ENCODE data around the gene IFITM10.
A peak's percentile ranks its signal among the peaks of the same experiment; 100 is the strongest.

IFITM10 gene

DNA sequence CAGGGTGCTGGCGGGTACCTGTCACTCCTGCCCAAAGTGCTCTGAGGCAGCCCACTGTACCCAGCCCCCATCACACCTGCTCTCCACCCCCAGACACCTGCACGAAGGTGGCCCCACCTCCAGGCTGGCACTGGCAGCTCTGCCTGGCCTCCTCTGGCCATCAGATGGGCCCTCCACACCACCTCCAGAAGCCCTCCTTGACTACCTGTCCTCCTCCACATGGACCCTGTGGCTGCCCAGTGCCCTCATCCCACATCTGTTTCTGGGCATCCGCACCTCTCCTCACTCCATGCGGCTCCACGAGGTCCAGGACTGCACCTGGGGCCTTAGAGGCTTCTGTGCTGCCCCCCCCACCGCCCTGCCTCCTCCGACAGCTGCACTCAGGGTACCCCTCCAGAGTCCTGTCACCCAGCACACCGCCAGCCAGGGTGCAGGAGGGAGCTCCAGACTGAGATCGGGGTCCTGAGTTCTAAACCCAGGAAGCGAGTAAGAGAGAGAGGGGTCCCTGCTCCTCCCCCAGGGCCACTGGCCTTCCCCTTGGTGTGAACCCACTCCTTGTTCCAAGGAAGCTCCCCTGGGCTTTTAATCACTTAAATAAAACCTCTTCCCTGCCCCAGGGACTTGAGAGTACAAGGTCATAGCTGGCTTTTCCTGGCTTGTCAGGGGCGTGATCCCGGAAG lies 11.6 kb upstream of the IFITM10 start:
- H3K4me1 Mint-ChIP-seq = peaks cover 5% of the 10 kb centered on the region
- TF ChIP-seq CTCF (IDR thresholded peaks at IDR 0.05; ENCODE audit: unreplicated experiment in 3 of 3) = no peak
- H3K9me3 Mint-ChIP-seq = no peaks in the 10 kb centered on the region
- no peaks in the 10 kb centered on the region for H3K27me3 Mint-ChIP-seq (ENCODE audit: low read depth)
- no peaks in the 10 kb centered on the region for H3K36me3 Mint-ChIP-seq (ENCODE audit: low read depth)
- no peak overlapping the region for H3K27ac Mint-ChIP-seq
- peak overlapping the region; percentile 79 to 88 (median 86) for H3K4me3 Mint-ChIP-seq

DNA sequence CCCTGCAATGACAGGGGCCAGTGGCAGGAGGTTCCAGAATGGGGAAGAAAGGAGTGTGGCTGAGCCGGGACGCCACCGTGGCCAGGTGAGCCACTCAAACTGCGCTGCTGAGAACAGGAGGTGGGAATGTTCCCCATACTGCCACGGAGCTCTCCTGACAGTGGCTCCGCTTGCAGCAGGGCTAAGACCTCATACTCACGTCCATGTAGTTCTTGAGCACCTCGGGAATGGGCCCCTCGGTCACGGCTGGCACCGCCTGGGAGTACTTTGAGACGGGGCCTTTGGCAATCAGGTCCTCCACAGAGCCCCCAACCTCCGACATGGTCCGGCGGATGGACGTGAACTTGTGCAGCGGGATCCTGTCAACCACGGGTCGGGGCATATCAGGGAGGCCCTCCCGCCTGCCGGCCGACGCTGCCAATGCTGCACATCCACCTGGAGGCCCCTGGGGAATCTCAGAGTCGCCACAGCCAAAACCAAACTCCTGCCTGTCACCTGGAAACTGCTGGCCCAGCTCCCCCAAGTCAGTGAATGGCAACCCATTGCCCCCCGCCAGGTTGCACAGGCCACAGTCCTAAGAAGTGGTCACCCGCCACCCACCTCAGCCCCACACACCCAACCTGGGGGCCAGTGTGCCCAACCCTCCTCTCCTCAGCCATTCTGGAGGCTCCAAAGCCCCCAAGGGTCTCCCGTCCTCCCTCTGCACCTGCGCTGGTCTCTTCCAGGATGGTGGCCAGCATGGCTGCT lies 10.9 kb upstream of the IFITM10 start:
- H3K4me3 Mint-ChIP-seq = peak overlapping the region; percentile 19 to 86 (median 49)
- no peaks in the 10 kb centered on the region for H3K36me3 Mint-ChIP-seq (ENCODE audit: low read depth)
- no peak overlapping the region for H3K27ac Mint-ChIP-seq

GRCh38 chr11:1760351-1761109 lies 10.1 kb upstream of the IFITM10 start:
- Mint-ChIP-seq H3K36me3 (ENCODE audit: low read depth) (peaks cover 5% of the 10 kb centered on the region), H3K27me3 (ENCODE audit: low read depth) (no peaks in the 10 kb centered on the region), H3K9me3 (no peaks in the 10 kb centered on the region)

More for the DNA sequence above, 10.9 kb upstream of the IFITM10 start:
- no peaks in the 10 kb centered on the region for H3K27me3 Mint-ChIP-seq (ENCODE audit: low read depth)
- H3K9me3 Mint-ChIP-seq = no peaks in the 10 kb centered on the region
- peaks cover 5% of the 10 kb centered on the region for H3K4me1 Mint-ChIP-seq
- no peak for TF ChIP-seq CTCF (IDR thresholded peaks at IDR 0.05; ENCODE audit: unreplicated experiment in 3 of 3)

GRCh38 chr11:1759851-1760220 lies 9.4 kb upstream of the IFITM10 start:
- H3K4me1 Mint-ChIP-seq = peaks cover 5% of the 10 kb centered on the region
- peaks cover 5% of the 10 kb centered on the region for H3K36me3 Mint-ChIP-seq (ENCODE audit: low read depth)
- no peak overlapping the region for H3K4me3 Mint-ChIP-seq
- no peaks in the 10 kb centered on the region for H3K9me3 Mint-ChIP-seq
- no peaks in the 10 kb centered on the region for H3K27me3 Mint-ChIP-seq (ENCODE audit: low read depth)
- TF ChIP-seq CTCF (IDR thresholded peaks at IDR 0.05; ENCODE audit: unreplicated experiment in 3 of 3) = no peak
- no peak overlapping the region for H3K27ac Mint-ChIP-seq

More at GRCh38 chr11:1760351-1761109, 10.1 kb upstream of the IFITM10 start:
- H3K4me3 Mint-ChIP-seq = peak overlapping the region; percentile 19 to 60 (median 49)
- no peak for TF ChIP-seq CTCF (IDR thresholded peaks at IDR 0.05; ENCODE audit: unreplicated experiment in 3 of 3)
- no peak overlapping the region for H3K27ac Mint-ChIP-seq
- peaks cover 5% of the 10 kb centered on the region for H3K4me1 Mint-ChIP-seq

GRCh38 chr11:1759151-1759850 lies 8.9 kb upstream of the IFITM10 start:
- Mint-ChIP-seq H3K4me1 (peaks cover 2% of the 10 kb centered on the region), H3K27ac (no peak overlapping the region), H3K36me3 (ENCODE audit: low read depth) (peaks cover 5% of the 10 kb centered on the region), H3K9me3 (no peaks in the 10 kb centered on the region), H3K4me3 (no peak overlapping the region), H3K27me3 (ENCODE audit: low read depth) (no peaks in the 10 kb centered on the region)
- no peak for TF ChIP-seq CTCF (IDR thresholded peaks at IDR 0.05; ENCODE audit: unreplicated experiment in 3 of 3)
